ENCODE measurements around the gene PLEKHG4B. TPM values are rescaled to one million over a fixed set of nuclear protein-coding genes. Genes with fewer than 3 reads are reported as not detected.
"Not testable (repeated sequence)": the region's sequence is repeated elsewhere in the genome, so short reads cannot be mapped to it uniquely, and the experiment has no call there.

The PLEKHG4B gene
- total RNA-seq, 3 donors from 2014 or later = 0.03 to 0.37 (median 0.05) TPM

GRCh38 chr5:72316-73180 lies 19.4 kb upstream of the PLEKHG4B start:
- H3K36me3 Mint-ChIP-seq (ENCODE audit: insufficient read depth) = not testable (repeated sequence)

GRCh38 chr5:73181-73447 lies 18.9 kb upstream of the PLEKHG4B start:
- not testable (repeated sequence) for H3K4me1 Mint-ChIP-seq (ENCODE audit: low read depth); H3K4me3 Mint-ChIP-seq; H3K9me3 Mint-ChIP-seq; H3K36me3 Mint-ChIP-seq (ENCODE audit: insufficient read depth); DNase-seq; ATAC-seq
- H3K27me3 Mint-ChIP-seq (ENCODE audit: low read depth) = peaks cover 37% of the 10 kb centered on the region

More at GRCh38 chr5:72316-73180, 19.4 kb upstream of the PLEKHG4B start:
- not testable (repeated sequence) for H3K4me3 Mint-ChIP-seq; DNase-seq; H3K9me3 Mint-ChIP-seq; ATAC-seq; H3K4me1 Mint-ChIP-seq (ENCODE audit: low read depth)
- peaks cover 42% of the 10 kb centered on the region for H3K27me3 Mint-ChIP-seq (ENCODE audit: low read depth)

- ATAC-seq (no peak), DNase-seq (no peak)
- no peaks in the 10 kb centered on the region for H3K4me1 Mint-ChIP-seq (ENCODE audit: low read depth)
Observed at GRCh38 chr5:73768-74502, 18.0 kb upstream of the PLEKHG4B start.

GRCh38 chr5:74503-75109 lies 17.4 kb upstream of the PLEKHG4B start:
- ATAC-seq (no peak), DNase-seq (no peak)
- no peaks in the 10 kb centered on the region for H3K36me3 Mint-ChIP-seq (ENCODE audit: insufficient read depth)
- no peaks in the 10 kb centered on the region for H3K4me1 Mint-ChIP-seq (ENCODE audit: low read depth)
- no peak overlapping the region for H3K4me3 Mint-ChIP-seq
- H3K27me3 Mint-ChIP-seq (ENCODE audit: low read depth) = peaks cover 24% of the 10 kb centered on the region
- H3K9me3 Mint-ChIP-seq = no peaks in the 10 kb centered on the region

More at GRCh38 chr5:73768-74502, 18.0 kb upstream of the PLEKHG4B start:
- Mint-ChIP-seq H3K36me3 (ENCODE audit: insufficient read depth) (no peaks in the 10 kb centered on the region), H3K27me3 (ENCODE audit: low read depth) (peaks cover 30% of the 10 kb centered on the region), H3K9me3 (no peaks in the 10 kb centered on the region), H3K4me3 (no peak overlapping the region)

- H3K9me3 Mint-ChIP-seq = no peaks in the 10 kb centered on the region
- DNase-seq (no peak), ATAC-seq (no peak)
- peaks cover 24% of the 10 kb centered on the region for H3K27me3 Mint-ChIP-seq (ENCODE audit: low read depth)
- no peaks in the 10 kb centered on the region for H3K36me3 Mint-ChIP-seq (ENCODE audit: insufficient read depth)
- no peak overlapping the region for H3K4me3 Mint-ChIP-seq
- H3K4me1 Mint-ChIP-seq (ENCODE audit: low read depth) = no peaks in the 10 kb centered on the region
Observed at GRCh38 chr5:75331-76320, 16.3 kb upstream of the PLEKHG4B start.

GRCh38 chr5:76358-77169 lies 15.4 kb upstream of the PLEKHG4B start:
- ATAC-seq = no peak
- no peak overlapping the region for H3K4me3 Mint-ChIP-seq

GRCh38 chr5:77170-77501 lies 14.8 kb upstream of the PLEKHG4B start:
- no peak for ATAC-seq
- H3K27me3 Mint-ChIP-seq (ENCODE audit: low read depth) = peaks cover 26% of the 10 kb centered on the region
- H3K9me3 Mint-ChIP-seq = no peaks in the 10 kb centered on the region
- no peaks in the 10 kb centered on the region for H3K4me1 Mint-ChIP-seq (ENCODE audit: low read depth)
- no peaks in the 10 kb centered on the region for H3K36me3 Mint-ChIP-seq (ENCODE audit: insufficient read depth)
- no peak for DNase-seq
- no peak overlapping the region for H3K4me3 Mint-ChIP-seq

More at GRCh38 chr5:76358-77169, 15.4 kb upstream of the PLEKHG4B start:
- Mint-ChIP-seq H3K9me3 (no peaks in the 10 kb centered on the region), H3K27me3 (ENCODE audit: low read depth) (peaks cover 24% of the 10 kb centered on the region), H3K36me3 (ENCODE audit: insufficient read depth) (no peaks in the 10 kb centered on the region), H3K4me1 (ENCODE audit: low read depth) (no peaks in the 10 kb centered on the region)
- no peak for DNase-seq

GRCh38 chr5:77546-77945 lies 14.4 kb upstream of the PLEKHG4B start:
- ATAC-seq = no peak
- no peak overlapping the region for H3K4me3 Mint-ChIP-seq
- peaks cover 26% of the 10 kb centered on the region for H3K27me3 Mint-ChIP-seq (ENCODE audit: low read depth)
- no peak for DNase-seq
- H3K4me1 Mint-ChIP-seq (ENCODE audit: low read depth) = no peaks in the 10 kb centered on the region
- no peaks in the 10 kb centered on the region for H3K9me3 Mint-ChIP-seq
- no peaks in the 10 kb centered on the region for H3K36me3 Mint-ChIP-seq (ENCODE audit: insufficient read depth)

- no peaks in the 10 kb centered on the region for H3K36me3 Mint-ChIP-seq (ENCODE audit: insufficient read depth)
- ATAC-seq (peak; percentile 46 to 55), DNase-seq (no peak)
- no peaks in the 10 kb centered on the region for H3K9me3 Mint-ChIP-seq
- no peak overlapping the region for H3K4me3 Mint-ChIP-seq
- peaks cover 30% of the 10 kb centered on the region for H3K27me3 Mint-ChIP-seq (ENCODE audit: low read depth)
- H3K4me1 Mint-ChIP-seq (ENCODE audit: low read depth) = no peaks in the 10 kb centered on the region
Observed at GRCh38 chr5:77957-78804, 13.8 kb upstream of the PLEKHG4B start.

GRCh38 chr5:78805-79149 lies 13.2 kb upstream of the PLEKHG4B start:
- Mint-ChIP-seq H3K36me3 (ENCODE audit: insufficient read depth) (no peaks in the 10 kb centered on the region), H3K9me3 (no peaks in the 10 kb centered on the region), H3K4me1 (ENCODE audit: low read depth) (no peaks in the 10 kb centered on the region), H3K27me3 (ENCODE audit: low read depth) (peaks cover 29% of the 10 kb centered on the region), H3K4me3 (no peak overlapping the region)
- ATAC-seq (no peak), DNase-seq (no peak)

GRCh38 chr5:79263-79662 lies 12.7 kb upstream of the PLEKHG4B start:
- no peaks in the 10 kb centered on the region for H3K36me3 Mint-ChIP-seq (ENCODE audit: insufficient read depth)
- peaks cover 24% of the 10 kb centered on the region for H3K27me3 Mint-ChIP-seq (ENCODE audit: low read depth)
- H3K4me3 Mint-ChIP-seq = no peak overlapping the region
- no peaks in the 10 kb centered on the region for H3K9me3 Mint-ChIP-seq
- no peaks in the 10 kb centered on the region for H3K4me1 Mint-ChIP-seq (ENCODE audit: low read depth)
- no peak for ATAC-seq
- no peak for DNase-seq

GRCh38 chr5:79821-80220 lies 12.1 kb upstream of the PLEKHG4B start:
- H3K4me1 Mint-ChIP-seq (ENCODE audit: low read depth) = no peaks in the 10 kb centered on the region
- DNase-seq = no peak
- no peaks in the 10 kb centered on the region for H3K36me3 Mint-ChIP-seq (ENCODE audit: insufficient read depth)
- H3K27me3 Mint-ChIP-seq (ENCODE audit: low read depth) = peaks cover 21% of the 10 kb centered on the region
- H3K9me3 Mint-ChIP-seq = no peaks in the 10 kb centered on the region
- no peak for ATAC-seq
- no peak overlapping the region for H3K4me3 Mint-ChIP-seq

All from activated T-cell treated with anti-CD3 and anti-CD28 coated beads, Interleukin-2, amount 50 U/mL, for 4 hours (primary cell).